ENCODE results near the gene BCAT1.

- TF ChIP-seq CTCF (IDR thresholded peaks at IDR 0.05; ENCODE audit: insufficient read depth, low read length, poor library complexity, severe bottlenecking) (no peak), EZH2phosphoT487 (conservative IDR thresholded peaks at IDR 0.05; ENCODE audit: low read length) (no peak)
Observed at GRCh38 chr12:24797901-24798300, 151.0 kb downstream of the BCAT1 start.

All from SU-DHL-6 (cell line).